ENCODE results near the gene LMF1. TPM values are rescaled to one million over a fixed set of nuclear protein-coding genes. Genes with fewer than 3 reads are reported as not detected.

The LMF1 gene
- total RNA-seq, 2 donors from 2014 or later: 86.1 to 87.5 TPM

DNA sequence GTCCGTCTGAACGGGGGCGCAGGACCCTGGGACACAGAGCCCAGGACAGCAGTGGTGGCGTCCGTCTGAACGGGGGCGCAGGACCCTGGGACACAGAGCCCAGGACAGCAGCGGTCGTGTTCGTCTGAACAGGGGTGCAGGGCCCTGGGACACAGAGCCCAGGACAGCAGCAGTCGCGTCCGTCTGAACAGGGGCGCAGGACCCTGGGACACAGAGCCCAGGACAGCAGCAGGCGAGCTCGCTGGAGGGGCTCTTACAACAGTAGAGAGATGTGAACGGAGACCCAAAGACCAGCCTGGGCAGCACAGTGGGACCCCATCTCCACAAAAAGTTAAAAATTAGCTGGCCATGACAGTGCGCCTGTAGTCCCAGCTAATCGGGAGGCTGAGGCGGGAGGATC is 40.7 kb downstream of the LMF1 start:
- intact Hi-C loops (cut with DNase I): no loop called here
- H3K27ac ChIP-seq: no peak overlapping the region
- H3K4me3 ChIP-seq: no peak overlapping the region
- no peaks in the 10 kb centered on the region for H3K4me1 ChIP-seq (replicated peaks)
- no peaks in the 10 kb centered on the region for H3K27me3 ChIP-seq (replicated peaks; ENCODE audit: insufficient read depth)
- DNase-seq (ENCODE audit: low spot score): no peak
- no peaks in the 10 kb centered on the region for H3K9me3 ChIP-seq
- TF ChIP-seq POLR2AphosphoS5 (IDR thresholded peaks at IDR 0.05) (no peak), POLR2A (IDR thresholded peaks at IDR 0.05) (no peak)
- TF ChIP-seq, protein P1, sequence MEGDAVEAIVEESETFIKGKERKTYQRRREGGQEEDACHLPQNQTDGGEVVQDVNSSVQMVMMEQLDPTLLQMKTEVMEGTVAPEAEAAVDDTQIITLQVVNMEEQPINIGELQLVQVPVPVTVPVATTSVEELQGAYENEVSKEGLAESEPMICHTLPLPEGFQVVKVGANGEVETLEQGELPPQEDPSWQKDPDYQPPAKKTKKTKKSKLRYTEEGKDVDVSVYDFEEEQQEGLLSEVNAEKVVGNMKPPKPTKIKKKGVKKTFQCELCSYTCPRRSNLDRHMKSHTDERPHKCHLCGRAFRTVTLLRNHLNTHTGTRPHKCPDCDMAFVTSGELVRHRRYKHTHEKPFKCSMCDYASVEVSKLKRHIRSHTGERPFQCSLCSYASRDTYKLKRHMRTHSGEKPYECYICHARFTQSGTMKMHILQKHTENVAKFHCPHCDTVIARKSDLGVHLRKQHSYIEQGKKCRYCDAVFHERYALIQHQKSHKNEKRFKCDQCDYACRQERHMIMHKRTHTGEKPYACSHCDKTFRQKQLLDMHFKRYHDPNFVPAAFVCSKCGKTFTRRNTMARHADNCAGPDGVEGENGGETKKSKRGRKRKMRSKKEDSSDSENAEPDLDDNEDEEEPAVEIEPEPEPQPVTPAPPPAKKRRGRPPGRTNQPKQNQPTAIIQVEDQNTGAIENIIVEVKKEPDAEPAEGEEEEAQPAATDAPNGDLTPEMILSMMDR (IDR thresholded peaks at IDR 0.05): no peak
- no peaks in the 10 kb centered on the region for H3K36me3 ChIP-seq
- 94% methylated on average over 20 of the region's 20 CpGs for WGBS

DNA sequence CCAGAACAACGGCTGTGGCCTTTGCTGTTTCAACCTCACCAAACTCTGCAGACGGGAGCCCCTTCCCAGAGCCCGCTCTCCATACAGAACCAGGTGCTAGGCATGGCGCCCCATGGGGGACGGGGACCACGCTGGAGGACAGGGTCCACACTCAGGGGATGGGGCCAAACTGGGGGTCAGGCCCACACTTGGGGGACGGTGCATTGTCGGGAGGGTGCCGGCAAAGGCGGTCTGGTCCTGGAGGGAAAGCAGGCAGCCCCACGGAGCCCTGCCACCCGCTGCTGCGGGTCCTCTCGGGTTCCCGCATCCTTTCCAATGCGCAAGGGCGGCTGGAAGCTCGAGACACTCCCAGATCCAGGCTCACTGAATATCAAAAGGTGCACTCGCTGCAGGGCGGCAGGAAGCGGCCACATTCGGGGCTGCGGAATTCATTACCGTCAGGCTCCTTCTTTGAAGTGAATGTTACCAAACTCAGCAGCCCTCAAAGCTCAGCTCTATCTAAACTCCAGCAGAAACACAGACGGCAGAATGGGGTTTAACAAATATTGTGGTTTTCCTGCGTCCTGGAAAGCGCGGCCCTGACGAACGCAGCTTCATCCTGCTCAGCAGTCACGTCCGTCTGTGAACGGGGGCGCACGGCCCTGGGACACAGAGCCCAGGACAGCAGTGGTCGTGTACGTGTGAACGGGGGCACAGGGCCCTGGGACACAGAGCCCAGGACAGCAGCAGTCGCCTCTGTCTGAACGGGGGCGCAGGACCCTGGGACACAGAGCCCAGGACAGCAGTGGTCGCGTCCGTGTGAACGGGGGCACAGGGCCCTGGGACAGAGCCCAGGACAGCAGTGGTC is 41.3 kb downstream of the LMF1 start:
- 92% methylated on average over 45 of the region's 45 CpGs for WGBS
- Histone ChIP-seq H3K36me3 (no peaks in the 10 kb centered on the region), H3K9me3 (no peaks in the 10 kb centered on the region), H3K4me3 (no peak overlapping the region), H3K4me1 (replicated peaks) (no peaks in the 10 kb centered on the region), H3K27ac (no peak overlapping the region), H3K27me3 (replicated peaks; ENCODE audit: insufficient read depth) (no peaks in the 10 kb centered on the region)
- TF ChIP-seq, protein P1 (IDR thresholded peaks at IDR 0.05): no peak
- TF ChIP-seq POLR2AphosphoS5 (IDR thresholded peaks at IDR 0.05): no peak
- TF ChIP-seq POLR2A (IDR thresholded peaks at IDR 0.05): no peak
- no peak for DNase-seq (ENCODE audit: low spot score)
- intact Hi-C loops (cut with DNase I): no loop called here

DNA sequence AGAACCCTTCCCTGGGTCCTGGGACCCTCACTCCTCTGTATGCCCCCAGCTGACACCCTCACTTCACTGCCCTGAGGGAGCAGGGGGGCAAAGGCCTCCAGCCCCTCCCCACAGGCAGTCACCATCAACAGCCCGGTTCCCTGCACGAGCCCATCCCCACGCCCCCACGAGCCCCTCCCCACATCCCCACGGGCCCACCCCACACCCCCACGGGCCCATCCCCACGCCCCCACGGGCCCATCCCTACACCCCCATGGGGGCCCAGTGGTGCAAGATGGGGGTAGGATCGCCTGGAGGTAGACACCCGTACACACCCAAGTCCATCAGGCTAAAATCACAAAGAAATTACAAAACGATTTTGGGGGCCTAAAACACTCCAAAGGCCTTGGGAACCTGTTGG is 42.3 kb downstream of the LMF1 start:
- no peaks in the 10 kb centered on the region for H3K9me3 ChIP-seq
- DNase-seq (ENCODE audit: low spot score): no peak
- H3K27me3 ChIP-seq (replicated peaks; ENCODE audit: insufficient read depth): no peaks in the 10 kb centered on the region
- no peaks in the 10 kb centered on the region for H3K4me1 ChIP-seq (replicated peaks)
- no peak for TF ChIP-seq POLR2AphosphoS5 (IDR thresholded peaks at IDR 0.05)
- no peak for TF ChIP-seq POLR2A (IDR thresholded peaks at IDR 0.05)
- TF ChIP-seq, protein P1 (IDR thresholded peaks at IDR 0.05): no peak
- intact Hi-C loops (cut with DNase I): no loop called here
- WGBS: 79% methylated on average over 11 of the region's 11 CpGs
- no peak overlapping the region for H3K4me3 ChIP-seq
- no peak overlapping the region for H3K27ac ChIP-seq
- H3K36me3 ChIP-seq: no peaks in the 10 kb centered on the region

DNA sequence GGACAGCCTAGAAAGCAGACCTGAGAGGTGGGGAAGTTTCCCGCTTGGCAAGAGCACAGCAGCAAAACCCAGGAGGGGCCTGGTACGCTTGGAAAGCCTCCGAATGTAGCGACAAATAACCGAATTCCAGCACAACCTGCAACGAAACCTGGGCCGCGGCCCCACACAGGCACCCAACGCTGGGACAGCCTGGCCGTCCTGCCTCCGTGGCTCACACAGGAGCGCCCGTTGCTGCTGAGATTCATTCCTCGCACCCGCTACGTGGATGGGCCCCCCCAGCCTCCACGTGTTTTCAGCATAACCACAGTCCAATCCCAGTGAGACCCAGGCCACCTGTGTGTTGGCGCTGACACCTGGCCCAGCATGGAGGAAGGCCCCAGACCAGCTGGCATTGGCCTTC is 42.9 kb downstream of the LMF1 start:
- H3K27me3 ChIP-seq (replicated peaks; ENCODE audit: insufficient read depth): no peaks in the 10 kb centered on the region
- WGBS: 98% methylated on average over 18 of the region's 18 CpGs
- H3K4me3 ChIP-seq: no peak overlapping the region
- H3K9me3 ChIP-seq: no peaks in the 10 kb centered on the region
- TF ChIP-seq POLR2AphosphoS5 (IDR thresholded peaks at IDR 0.05) (no peak), POLR2A (IDR thresholded peaks at IDR 0.05) (no peak)
- TF ChIP-seq, protein P1 (IDR thresholded peaks at IDR 0.05): no peak
- H3K27ac ChIP-seq: no peak overlapping the region
- H3K36me3 ChIP-seq: no peaks in the 10 kb centered on the region
- DNase-seq (ENCODE audit: low spot score): no peak
- intact Hi-C loops (cut with DNase I): no loop called here
- no peaks in the 10 kb centered on the region for H3K4me1 ChIP-seq (replicated peaks)

DNA sequence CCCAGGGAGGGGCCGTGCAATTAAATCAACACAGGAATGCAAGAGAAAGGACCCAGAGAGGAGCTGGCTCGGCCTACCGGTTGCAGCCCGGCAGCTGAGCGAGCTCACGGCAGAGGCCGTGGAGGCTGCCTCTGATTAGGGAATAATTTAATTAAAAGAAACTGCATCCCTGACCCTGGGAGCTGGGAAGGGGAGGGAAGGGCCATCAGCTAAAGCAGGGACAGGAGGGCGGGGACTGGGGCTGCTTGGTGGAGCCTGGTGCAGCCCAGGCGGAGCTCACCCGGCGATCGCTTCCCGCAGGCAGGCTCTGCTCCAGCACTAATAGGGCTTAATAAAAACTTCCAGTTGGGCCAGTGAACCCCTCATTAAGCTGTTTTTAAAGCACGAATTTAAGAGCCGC is 43.4 kb downstream of the LMF1 start:
- no peak for DNase-seq (ENCODE audit: low spot score)
- WGBS: 89% methylated on average over 15 of the region's 15 CpGs
- Histone ChIP-seq H3K4me1 (replicated peaks) (no peaks in the 10 kb centered on the region), H3K9me3 (no peaks in the 10 kb centered on the region), H3K27me3 (replicated peaks; ENCODE audit: insufficient read depth) (no peaks in the 10 kb centered on the region), H3K27ac (no peak overlapping the region), H3K4me3 (no peak overlapping the region), H3K36me3 (no peaks in the 10 kb centered on the region)
- intact Hi-C loops (cut with DNase I): no loop called here
- TF ChIP-seq POLR2A (IDR thresholded peaks at IDR 0.05) (no peak), POLR2AphosphoS5 (IDR thresholded peaks at IDR 0.05) (no peak)
- TF ChIP-seq, protein P1 (IDR thresholded peaks at IDR 0.05): no peak

Measured in prostate gland (tissue), 2 donors.